NCI-H1436 treated with DMSO at 0.1 percent for 48 hours (cell line): Measurements from ENCODE around the gene CDYL2.
"Not testable (repeated sequence)": the region's sequence is repeated elsewhere in the genome, so short reads cannot be mapped to it uniquely, and the experiment has no call there.

Experiments used
- DNase-seq: peaks from one replicate; lab custom pipeline; 2025; lab: John Stamatoyannopoulos, UW

Gene CDYL2

DNA sequence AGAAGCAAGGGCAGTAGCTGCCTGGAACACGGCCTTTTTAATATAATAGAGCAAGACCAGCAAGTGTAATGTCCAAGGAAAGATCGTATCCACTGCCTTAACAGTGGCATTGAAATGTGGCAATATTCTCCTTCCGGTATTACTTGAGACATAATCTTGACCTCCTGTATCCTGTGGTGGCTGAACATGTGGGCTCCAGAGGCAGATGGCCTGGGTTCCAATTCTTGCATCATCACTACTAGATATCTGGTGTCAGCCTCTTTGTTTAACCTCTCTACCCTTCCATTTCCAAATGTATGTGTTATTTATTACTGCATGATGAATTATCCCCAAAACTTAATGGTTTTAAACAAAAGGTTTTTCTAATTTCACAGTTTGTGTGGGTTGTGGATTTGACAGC, 3.5 kb upstream of the CDYL2 start:
- no peak for DNase-seq

- DNase-seq, result no peak
Measured at GRCh38 chr16:80806927-80807340, 2.5 kb upstream of the CDYL2 start.

DNA sequence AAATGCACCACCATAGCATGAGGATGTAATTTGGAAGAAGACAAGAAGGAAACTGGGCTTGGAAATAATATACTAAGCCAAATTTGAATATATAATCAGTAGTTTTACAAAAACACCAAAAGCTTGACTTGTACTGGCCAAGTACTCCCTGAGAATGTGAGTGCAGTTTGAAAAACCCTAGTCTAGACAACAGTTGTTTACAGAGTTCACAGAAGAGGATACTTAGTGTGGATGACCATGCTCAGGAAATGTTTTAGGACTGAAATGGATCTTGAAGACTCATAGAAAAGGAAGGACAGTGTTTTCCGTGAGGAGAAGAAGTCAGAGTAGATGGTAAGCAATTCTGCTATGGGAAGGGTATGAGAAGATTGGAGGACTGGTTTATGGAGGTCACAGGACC, 1.9 kb upstream of the CDYL2 start:
- no peak for DNase-seq

DNA sequence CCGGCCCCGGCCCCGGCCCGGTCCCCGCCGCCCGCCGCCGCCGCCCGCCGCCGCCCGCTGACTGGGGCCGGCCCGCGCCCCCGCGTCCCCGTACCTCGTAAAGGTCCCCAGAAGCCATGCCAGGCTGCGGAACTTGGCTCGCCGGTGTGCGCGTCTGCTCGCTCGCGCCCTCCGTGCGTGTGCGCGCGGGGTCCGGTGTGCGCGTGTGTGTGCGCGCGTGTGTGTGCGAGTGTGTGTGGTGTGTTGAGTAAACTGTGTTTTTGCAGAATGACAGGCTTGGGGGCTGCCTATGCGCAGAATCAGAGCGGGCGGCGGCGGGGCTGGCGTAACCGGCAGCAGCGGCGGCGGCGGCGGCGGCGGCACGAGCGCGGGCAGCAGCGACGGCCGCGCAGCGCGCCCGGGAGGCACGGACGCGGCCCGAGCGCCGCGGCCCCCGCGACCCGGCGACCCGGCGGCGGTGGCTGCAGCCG, 307 bp downstream of the CDYL2 start:
- DNase-seq, result no peak

GRCh38 chr16:80803339-80804055, 901 bp downstream of the CDYL2 start:
- no peak for DNase-seq

DNA sequence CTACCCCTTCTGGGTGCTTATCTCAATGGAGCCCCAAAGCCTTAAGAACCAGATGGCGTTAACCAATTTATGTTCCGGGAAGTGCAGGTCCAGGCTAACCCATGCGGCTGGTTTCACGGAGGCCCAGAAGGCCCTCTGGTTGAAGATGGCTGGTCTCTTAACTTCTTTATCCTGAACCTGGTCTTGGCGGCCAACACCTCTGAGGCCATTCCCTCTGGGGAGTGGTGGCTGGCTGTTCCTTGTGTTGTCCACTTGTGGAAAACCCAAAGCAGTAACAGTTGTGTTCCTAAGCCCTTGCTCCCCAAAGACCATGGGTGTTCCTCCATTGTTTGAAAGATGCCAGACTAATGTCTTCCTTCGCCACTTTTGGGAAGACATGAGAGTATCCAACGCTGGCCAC, 1.5 kb downstream of the CDYL2 start:
- DNase-seq, result no peak

DNA sequence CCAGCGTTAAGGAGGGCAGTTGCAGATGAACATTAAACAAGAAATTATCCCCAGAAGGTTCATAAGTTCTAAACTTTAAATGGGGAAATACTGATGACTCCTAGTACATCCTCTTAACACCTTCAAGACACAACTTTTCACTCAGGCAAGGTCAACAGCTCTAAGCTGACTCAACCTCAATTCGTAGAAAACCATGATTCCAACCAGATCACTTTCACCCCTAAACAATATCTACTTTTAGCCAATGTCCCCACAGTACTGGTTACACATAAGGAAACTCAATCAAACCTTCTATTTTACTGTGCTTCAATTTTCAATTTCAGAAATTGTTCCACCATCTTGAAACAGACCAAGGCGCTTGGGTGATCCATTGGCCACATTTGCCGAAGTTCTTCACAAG, 2.3 kb downstream of the CDYL2 start:
- no peak for DNase-seq

DNA sequence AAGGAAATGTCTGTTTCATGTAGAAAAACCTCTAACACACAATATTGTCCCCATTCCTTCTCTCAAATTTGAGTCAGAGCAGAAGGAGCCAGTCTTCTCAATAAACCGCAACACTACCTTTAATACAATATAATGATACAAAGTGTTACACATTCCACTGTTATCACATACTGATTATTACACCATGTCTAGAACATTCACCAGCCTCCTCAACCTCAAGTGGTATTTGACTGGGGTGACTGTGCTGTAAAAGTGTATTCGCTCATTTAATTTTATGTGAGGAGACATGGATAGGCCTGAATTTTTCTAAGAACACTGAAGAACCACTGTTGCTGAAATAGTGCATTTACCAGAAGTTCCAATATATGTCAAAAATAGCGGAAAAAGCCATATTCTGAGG, 10.3 kb downstream of the CDYL2 start:
- DNase-seq, result no peak

GRCh38 chr16:80792031-80792430, 12.4 kb downstream of the CDYL2 start:
- DNase-seq, result no peak

GRCh38 chr16:80791411-80791810, 13.0 kb downstream of the CDYL2 start:
- DNase-seq, result no peak

DNA sequence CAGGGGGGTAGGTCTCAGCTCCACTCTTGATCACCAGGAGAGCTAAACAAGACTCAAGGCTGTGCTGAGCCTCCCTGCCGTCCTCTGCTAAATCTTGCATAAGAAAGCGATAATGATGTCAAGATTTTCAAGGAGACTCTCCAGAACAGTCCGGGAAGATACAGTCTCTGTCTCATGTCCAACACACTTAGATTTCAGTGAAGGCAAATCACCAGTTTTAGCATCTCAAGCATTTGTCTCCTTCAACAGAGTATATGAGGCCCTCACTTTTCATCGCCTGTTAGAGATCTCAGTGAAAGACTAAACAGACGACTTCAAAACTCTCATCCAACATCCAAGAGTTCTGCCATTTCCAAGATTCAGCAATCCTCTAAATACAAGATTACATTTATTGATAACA, 13.6 kb downstream of the CDYL2 start:
- no peak for DNase-seq

DNA sequence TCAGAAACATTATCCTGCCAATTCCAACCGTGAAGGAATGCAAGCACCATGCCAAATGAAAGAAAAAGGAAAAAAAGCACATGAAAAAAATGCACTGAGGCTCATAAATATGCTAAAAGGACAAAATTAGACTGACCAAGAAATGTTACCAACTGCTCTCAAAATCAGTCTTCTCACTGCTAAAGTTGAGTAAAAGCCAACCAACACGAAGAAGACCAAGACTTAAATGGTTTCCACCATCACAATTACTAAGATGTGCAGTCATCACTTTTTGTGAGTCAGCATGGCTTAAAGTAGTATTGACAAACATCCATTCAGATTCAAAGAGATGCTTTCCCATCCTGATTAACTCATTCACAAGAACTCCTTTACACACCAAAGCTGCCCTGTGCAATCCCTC, 16.4 kb downstream of the CDYL2 start:
- DNase-seq, result no peak

DNA sequence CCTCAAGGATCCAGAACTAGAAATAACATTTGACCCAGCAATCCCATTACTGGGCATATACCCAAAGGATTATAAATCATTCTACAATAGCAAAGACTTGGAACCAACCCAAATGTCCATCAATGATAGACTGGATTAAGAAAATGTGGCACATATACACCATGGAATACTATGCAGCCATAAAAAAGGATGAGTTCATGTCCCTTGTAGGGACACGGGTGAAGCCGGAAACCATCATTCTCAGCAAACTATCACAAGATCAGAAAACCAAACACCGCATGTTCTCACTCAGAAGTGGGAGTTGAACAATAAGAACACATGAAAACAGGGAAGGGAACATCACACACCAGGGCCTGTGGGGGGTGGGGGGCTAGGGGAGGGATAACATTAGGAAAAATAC, 17.8 kb downstream of the CDYL2 start:
- not testable (repeated sequence) for DNase-seq

DNA sequence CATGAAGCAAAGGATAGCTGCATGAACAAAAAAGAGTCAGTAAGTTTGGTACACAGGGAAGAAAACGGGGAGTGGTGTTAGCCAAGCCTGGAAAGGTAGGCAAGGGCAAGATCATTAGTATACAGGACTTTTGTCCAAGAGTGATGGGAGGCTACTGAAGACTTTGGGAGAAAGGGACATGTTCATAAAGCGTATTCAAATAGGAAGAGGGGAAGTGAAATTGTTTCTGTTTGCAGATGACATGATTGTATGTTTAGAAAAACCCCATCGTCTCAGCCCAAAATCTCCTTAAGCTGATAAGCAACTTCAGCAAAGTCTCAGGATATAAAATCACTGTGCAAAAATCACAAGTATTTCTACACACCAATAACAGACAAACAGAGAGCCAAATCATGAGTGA, 19.4 kb downstream of the CDYL2 start:
- no peak for DNase-seq

DNA sequence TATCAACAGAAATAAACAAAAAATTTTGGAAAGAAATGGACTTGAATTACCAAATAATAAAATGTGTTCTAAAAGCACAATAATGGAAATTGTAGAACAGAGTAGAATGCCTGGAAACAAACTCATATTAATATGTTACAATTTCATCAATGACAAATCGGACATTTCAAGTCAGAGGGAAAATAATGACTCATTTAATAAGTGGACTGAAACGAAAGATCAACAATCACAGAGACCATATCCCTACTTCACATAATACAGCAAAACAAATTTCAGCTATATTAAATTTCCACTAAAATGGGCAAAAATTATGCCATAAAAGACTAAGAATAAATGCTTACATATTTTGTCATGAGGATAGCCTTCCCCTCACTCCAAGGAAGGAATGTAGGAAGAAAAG, 25.7 kb downstream of the CDYL2 start:
- no peak for DNase-seq

DNA sequence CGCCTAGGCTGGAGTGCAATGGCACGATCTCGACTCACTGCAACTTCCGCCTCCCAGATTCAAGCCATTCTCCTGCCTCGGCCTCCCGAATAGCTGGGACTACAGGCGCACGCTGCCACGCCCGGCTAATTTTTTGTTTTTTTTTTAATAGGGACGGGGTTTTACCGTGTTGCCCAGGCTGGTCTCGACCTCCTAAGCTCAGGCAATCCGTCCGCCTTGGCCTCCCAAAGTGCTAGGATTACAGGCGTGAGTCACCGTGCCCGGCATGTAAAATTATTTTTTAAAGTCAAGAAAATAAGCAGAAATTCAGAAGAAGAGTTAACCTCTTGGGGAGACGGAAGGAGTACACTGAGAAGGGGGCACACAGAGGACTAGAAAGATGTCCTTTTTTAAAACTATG, 27.5 kb downstream of the CDYL2 start:
- DNase-seq, result no peak

- no peak for DNase-seq
Measured at GRCh38 chr16:80775450-80775849, 28.9 kb downstream of the CDYL2 start.

- DNase-seq, result no peak
Measured at GRCh38 chr16:80766798-80767197, 37.6 kb downstream of the CDYL2 start.

GRCh38 chr16:80759419-80760162, 44.8 kb downstream of the CDYL2 start:
- no peak for DNase-seq

- DNase-seq, result no peak
Measured at GRCh38 chr16:80754476-80754875, 49.9 kb downstream of the CDYL2 start.

DNA sequence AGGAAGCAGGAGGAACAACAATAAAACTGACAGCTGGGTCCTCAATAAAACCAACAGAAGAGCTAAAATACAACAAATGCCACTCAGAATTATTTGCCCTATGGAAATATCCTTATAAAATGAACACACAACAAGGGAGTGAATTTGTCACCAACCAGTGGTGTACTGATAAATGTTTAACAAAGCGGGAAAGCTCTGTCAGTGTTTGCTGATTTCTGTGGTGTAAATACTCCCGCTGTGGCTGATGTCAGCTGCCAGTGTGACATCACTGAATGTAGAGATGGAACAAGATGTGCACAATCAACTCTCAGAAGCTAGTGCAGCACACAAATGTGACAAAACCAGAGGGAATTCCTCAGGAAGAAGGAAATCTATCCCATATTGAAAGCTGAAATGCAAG, 51.9 kb downstream of the CDYL2 start:
- no peak for DNase-seq

DNA sequence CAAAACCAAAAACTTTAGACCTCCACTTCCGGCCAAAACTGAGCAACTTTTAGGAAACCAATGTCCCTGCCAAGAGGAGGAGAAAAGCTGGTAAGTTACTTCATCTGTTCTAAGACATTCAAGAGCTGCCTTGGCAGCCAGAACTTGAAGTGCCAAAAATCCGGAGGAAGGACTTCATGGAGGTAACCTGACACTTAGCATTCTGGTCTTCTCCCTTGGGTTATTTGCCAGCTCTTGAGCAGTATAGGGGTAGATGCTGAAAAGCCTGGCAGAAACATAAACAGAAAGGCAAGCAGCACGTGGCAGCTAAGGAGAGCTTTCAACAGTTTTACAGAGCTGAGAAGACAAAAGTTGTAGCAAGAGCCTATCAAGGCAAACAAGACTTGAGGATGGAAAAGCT, 53.2 kb downstream of the CDYL2 start:
- no peak for DNase-seq

DNA sequence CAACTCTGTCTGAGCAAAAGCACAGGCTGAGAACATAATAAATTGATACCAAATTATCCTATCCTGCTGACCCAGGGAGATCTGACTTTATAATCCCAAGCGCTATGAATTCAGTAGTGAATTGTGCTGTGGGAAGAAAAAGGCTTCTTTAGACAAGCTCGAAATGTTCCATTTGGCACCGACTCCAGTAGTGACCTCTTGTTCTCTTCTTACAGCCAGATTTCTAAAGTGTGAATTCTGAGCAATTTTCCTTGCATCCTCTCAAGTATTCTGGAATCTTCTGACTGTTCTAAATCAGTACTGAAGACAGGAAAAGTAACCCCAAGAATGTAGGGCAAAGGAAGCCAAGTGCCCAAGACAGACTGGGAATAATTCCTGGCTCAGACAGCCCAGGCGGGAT, 58.2 kb downstream of the CDYL2 start:
- no peak for DNase-seq

GRCh38 chr16:80744856-80745255, 59.5 kb downstream of the CDYL2 start:
- no peak for DNase-seq
